Gastrocnemius medialis (tissue), 4 donors: Measurements from ENCODE around the gene KCNJ5. TPM values are rescaled to one million over a fixed set of nuclear protein-coding genes. Genes with fewer than 3 reads are reported as not detected.

Experiments
- ATAC-seq, 2 donors: fragments of 150-250 bp; one replicate each; pipeline ENCODE4 v1.9.1; 2016
- DNase-seq, 2 donors: peaks; one replicate each; pipeline ENCODE4 v3.0.0-alpha.2; 2019
- H3K27ac ChIP-seq, 4 donors: fragments of 200-600 bp; sonication (generic); 1 replicate in 1 of 4; 2 replicates in 3 of 4; pipeline ENCODE4 v1.5.1; 2016 to 2018; ENCODE audit warnings: mild to moderate bottlenecking in 2 of 4, moderate library complexity in 1 of 4
- H3K27me3 ChIP-seq, 3 donors: fragments of 200-600 bp; sonication (generic) in 2 of 3; 1 replicate in 1 of 3; 2 replicates in 2 of 3; pipeline versions ENCODE4 v1.5.1 to v1.6.0; 2016 to 2019; ENCODE audit warnings: mild to moderate bottlenecking in 1 of 3, moderate library complexity in 1 of 3
- H3K36me3 ChIP-seq, 2 donors: fragments of 200-600 bp; sonication (generic) in 1 of 2; one replicate each; pipeline ENCODE4 v1.5.1; 2017 to 2018
- H3K4me1 ChIP-seq, 2 donors: fragments of 200-600 bp; sonication (generic) in 1 of 2; one replicate each; pipeline ENCODE4 v1.5.1; 2016 to 2017; ENCODE audit warnings: mild to moderate bottlenecking in 2 of 2
- H3K4me3 ChIP-seq, 4 donors: fragments of 200-600 bp; sonication (generic) in 3 of 4; 1 replicate in 1 of 4; 2 replicates in 3 of 4; pipeline ENCODE4 v1.5.1; 2016 to 2019; ENCODE audit warnings: mild to moderate bottlenecking in 2 of 4
- H3K9me3 ChIP-seq, 3 donors: fragments of 200-600 bp; sonication (generic) in 2 of 3; 1 replicate in 1 of 3; 2 replicates in 2 of 3; pipeline ENCODE4 v1.5.1; 2016 to 2019
- POLR2A ChIP-seq, 2 donors: fragments of 450-650 bp; IDR thresholded peaks; one replicate each; pipeline ENCODE4 v1.6.1; 2017; ENCODE audit warnings: antibody characterized with exemption in 2 of 2, mild to moderate bottlenecking in 2 of 2, moderate library complexity in 2 of 2
- in situ Hi-C, 4 donors: fragments of 200-750 bp; cut with MboI; loops; one replicate each; pipeline versions ENCODE4 v1.15.0 to v1.8.0; 2017; ENCODE audit warnings: low sequenced_read_pairs in 4 of 4
- intact Hi-C: fragments of 100-400 bp; cut with DNase I; formaldehyde crosslinking; loops from one replicate; pipeline ENCODE4 v1.15.1; 2023; ENCODE audit warnings: low total_unique reads
- total RNA-seq, 4 donors: library from RNA; depleted of rRNA; stranded (reverse); fragments of >200 nt; gene quantifications; one replicate each; pipeline versions ENCODE4 v1.1.0 to v1.2.3, GENCODE V29; 2016
- TF ChIP-seq, protein P1 (sequence below), 5 experiments: fragments of 450-650 bp in 3 of 5; fragments of 200-600 bp in 2 of 5; sonication (generic) in 2 of 5; IDR thresholded peaks in 4 of 5; conservative IDR thresholded peaks in 1 of 5; 1 replicate in 4 of 5; 2 replicates in 1 of 5; pipeline ENCODE4 v1.5.1; 2016 to 2019; ENCODE audit warnings: antibody characterized with exemption in 5 of 5, mild to moderate bottlenecking in 3 of 5, moderate library complexity in 3 of 5

Gene KCNJ5
- total RNA-seq, 4 donors from 2014 or later = 0.24 to 0.46 TPM; not detected in 2

DNA sequence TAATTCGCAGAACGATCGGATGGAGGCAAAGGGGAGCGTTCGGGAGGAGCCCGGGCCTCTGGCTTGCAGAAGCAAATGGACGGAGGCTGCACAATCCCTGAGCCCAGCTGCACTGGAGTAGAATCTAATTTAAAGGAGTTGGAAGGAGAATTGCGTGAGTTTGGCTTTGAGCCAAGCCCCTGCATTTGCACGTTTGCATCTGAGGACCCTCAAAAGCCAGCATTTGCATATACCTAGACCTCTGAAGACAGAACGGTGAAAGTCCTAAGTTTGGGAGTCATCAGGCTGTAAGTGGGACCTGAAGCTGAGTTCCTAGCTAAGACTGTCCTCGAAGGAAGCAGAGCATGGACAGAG is 35.9 kb downstream of the KCNJ5 start:
- Histone ChIP-seq H3K36me3 (no peaks in the 10 kb centered on the region), H3K4me3 (no peak overlapping the region), H3K27me3 (no peaks in the 10 kb centered on the region), H3K9me3 (no peaks in the 10 kb centered on the region), H3K27ac (no peak overlapping the region), H3K4me1 (no peaks in the 10 kb centered on the region)
- DNase-seq (no peak), ATAC-seq (no peak)
- TF ChIP-seq, protein P1, sequence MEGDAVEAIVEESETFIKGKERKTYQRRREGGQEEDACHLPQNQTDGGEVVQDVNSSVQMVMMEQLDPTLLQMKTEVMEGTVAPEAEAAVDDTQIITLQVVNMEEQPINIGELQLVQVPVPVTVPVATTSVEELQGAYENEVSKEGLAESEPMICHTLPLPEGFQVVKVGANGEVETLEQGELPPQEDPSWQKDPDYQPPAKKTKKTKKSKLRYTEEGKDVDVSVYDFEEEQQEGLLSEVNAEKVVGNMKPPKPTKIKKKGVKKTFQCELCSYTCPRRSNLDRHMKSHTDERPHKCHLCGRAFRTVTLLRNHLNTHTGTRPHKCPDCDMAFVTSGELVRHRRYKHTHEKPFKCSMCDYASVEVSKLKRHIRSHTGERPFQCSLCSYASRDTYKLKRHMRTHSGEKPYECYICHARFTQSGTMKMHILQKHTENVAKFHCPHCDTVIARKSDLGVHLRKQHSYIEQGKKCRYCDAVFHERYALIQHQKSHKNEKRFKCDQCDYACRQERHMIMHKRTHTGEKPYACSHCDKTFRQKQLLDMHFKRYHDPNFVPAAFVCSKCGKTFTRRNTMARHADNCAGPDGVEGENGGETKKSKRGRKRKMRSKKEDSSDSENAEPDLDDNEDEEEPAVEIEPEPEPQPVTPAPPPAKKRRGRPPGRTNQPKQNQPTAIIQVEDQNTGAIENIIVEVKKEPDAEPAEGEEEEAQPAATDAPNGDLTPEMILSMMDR (IDR thresholded peaks at IDR 0.05 in 4 of 5, conservative IDR thresholded peaks at IDR 0.05 in 1 of 5) = no peak
- no peak for TF ChIP-seq POLR2A (IDR thresholded peaks at IDR 0.05)
- in situ Hi-C loops (no loop called here), intact Hi-C loops (no loop called here)

DNA sequence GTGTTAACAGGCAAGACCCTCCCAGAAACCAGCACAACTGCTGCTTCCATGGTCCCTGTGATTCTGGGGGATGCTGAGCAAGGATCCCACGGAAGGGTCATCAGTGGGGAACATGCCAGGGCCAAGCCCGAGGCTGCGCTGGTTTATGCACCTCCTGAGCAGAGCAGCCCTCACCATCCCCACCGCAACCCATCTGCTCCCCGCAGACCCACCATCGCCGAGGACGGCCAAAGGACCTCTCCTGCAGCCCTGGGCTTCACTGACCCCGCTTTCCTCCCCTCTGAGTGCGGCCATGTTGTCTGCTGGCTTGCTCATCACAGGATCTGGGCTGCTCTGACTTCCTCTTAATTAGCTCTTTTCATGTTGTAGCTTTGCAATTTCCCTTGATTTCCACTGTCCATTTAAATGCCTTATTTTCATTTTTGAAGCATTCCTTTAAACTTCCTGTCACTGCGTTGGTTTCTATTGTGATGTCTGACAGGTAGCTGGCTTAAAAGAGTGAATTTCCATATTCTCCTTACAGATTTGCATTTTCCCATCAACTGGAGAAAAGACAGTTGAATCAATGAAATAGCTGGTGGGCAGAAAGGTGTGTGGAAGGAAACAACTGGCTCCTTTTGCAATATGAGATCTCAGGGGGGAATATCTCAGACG is 36.7 kb downstream of the KCNJ5 start:
- no peak overlapping the region for H3K4me3 ChIP-seq
- in situ Hi-C loops (no loop called here), intact Hi-C loops (no loop called here)
- DNase-seq (no peak), ATAC-seq (no peak)
- TF ChIP-seq, protein P1 (IDR thresholded peaks at IDR 0.05 in 4 of 5, conservative IDR thresholded peaks at IDR 0.05 in 1 of 5) = no peak
- TF ChIP-seq POLR2A (IDR thresholded peaks at IDR 0.05) = no peak
- no peaks in the 10 kb centered on the region for H3K4me1 ChIP-seq
- no peaks in the 10 kb centered on the region for H3K36me3 ChIP-seq
- H3K27ac ChIP-seq = no peak overlapping the region
- no peaks in the 10 kb centered on the region for H3K9me3 ChIP-seq
- H3K27me3 ChIP-seq = no peaks in the 10 kb centered on the region

DNA sequence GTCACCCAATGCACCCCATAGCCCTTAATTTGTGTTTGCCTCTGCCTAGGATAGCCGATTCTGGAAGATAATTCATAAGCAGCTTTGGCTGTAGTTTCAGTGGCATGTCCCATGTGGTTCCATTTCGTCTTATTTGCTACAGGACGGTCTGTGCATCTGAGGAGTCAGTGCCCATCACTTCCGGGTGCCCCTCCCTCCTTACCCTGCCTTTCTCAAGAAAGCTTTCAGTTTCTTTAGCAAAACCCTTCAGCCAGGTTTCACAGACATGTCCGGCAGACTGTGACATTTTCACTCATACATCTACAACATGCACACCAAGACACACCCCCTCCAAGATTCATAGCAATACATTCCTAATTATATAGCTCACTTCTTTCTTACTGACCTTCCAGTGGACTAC is 37.2 kb downstream of the KCNJ5 start:
- TF ChIP-seq, protein P1 (IDR thresholded peaks at IDR 0.05 in 4 of 5, conservative IDR thresholded peaks at IDR 0.05 in 1 of 5) = no peak
- TF ChIP-seq POLR2A (IDR thresholded peaks at IDR 0.05) = no peak
- in situ Hi-C loops (no loop called here), intact Hi-C loops (no loop called here)
- no peak overlapping the region for H3K27ac ChIP-seq
- no peak for DNase-seq
- no peak for ATAC-seq
- H3K9me3 ChIP-seq = no peaks in the 10 kb centered on the region
- no peaks in the 10 kb centered on the region for H3K4me1 ChIP-seq
- no peaks in the 10 kb centered on the region for H3K27me3 ChIP-seq
- no peak overlapping the region for H3K4me3 ChIP-seq
- no peaks in the 10 kb centered on the region for H3K36me3 ChIP-seq

DNA sequence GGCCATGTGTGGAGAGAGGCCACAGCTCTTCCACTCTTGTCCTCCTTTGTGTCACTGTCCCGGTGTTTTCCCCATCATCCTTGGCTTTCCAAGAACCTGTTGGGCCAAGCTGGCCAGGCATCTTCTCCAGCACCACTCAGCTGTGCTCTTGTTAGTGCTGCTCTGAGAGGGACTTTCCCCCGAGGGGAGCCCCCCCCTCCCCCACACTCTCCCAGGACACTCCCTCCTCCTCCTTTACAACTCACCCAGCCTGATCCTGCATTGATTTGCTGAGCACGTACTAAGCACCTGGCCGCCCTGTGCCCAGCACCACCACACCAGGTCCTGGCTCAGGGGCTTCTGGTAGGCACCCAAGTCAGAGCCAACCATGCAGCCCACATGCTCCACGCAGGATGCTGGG is 38.3 kb downstream of the KCNJ5 start:
- H3K4me3 ChIP-seq = no peak overlapping the region
- H3K4me1 ChIP-seq = no peaks in the 10 kb centered on the region
- intact Hi-C loops = no loop called here
- no peak overlapping the region for H3K27ac ChIP-seq
- TF ChIP-seq POLR2A (IDR thresholded peaks at IDR 0.05) = no peak
- TF ChIP-seq, protein P1 (IDR thresholded peaks at IDR 0.05 in 4 of 5, conservative IDR thresholded peaks at IDR 0.05 in 1 of 5) = no peak
- no peaks in the 10 kb centered on the region for H3K9me3 ChIP-seq
- no peaks in the 10 kb centered on the region for H3K36me3 ChIP-seq
- ATAC-seq (no peak), DNase-seq (no peak)
- no peaks in the 10 kb centered on the region for H3K27me3 ChIP-seq
- in situ Hi-C loops = no loop called here

DNA sequence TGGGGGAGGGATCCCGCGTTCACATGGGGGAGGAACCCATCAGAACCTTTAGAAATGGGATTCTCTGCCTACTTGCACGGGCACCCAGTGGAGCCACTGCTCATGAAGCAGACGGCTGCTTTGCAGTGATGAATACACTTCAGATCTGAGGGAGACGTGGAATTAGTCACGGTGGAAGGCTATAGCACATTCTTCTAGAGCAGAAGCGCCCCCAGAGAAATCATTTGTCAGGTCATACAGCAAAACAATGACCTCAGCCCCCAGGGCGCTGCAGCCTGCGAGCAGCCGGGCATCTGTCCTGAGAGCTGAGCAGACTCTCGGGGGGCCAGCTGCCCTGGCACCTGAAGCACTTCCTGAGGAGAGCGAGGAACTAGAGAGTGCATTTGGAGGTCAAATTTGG is 38.8 kb downstream of the KCNJ5 start:
- no peak for DNase-seq
- no peak for ATAC-seq
- H3K36me3 ChIP-seq = no peaks in the 10 kb centered on the region
- H3K27me3 ChIP-seq = no peaks in the 10 kb centered on the region
- in situ Hi-C loops = no loop called here
- no peaks in the 10 kb centered on the region for H3K9me3 ChIP-seq
- H3K4me1 ChIP-seq = no peaks in the 10 kb centered on the region
- no peak overlapping the region for H3K4me3 ChIP-seq
- no peak for TF ChIP-seq POLR2A (IDR thresholded peaks at IDR 0.05)
- TF ChIP-seq, protein P1 (IDR thresholded peaks at IDR 0.05 in 4 of 5, conservative IDR thresholded peaks at IDR 0.05 in 1 of 5) = no peak
- intact Hi-C loops = no loop called here
- no peak overlapping the region for H3K27ac ChIP-seq
